ENCODE data around the gene ZNF367. TPM values are rescaled to one million over a fixed set of nuclear protein-coding genes. Genes with fewer than 3 reads are reported as not detected.
A peak's percentile ranks its signal among the peaks of the same experiment; 100 is the strongest.

Gene ZNF367
- total RNA-seq, 1 donor from 2014 or later = 18.0 TPM

- H3K4me3 ChIP-seq = no peak overlapping the region
- H3K27me3 ChIP-seq = no peaks in the 10 kb centered on the region
- no peak for DNase-seq (ENCODE audit: low spot score)
- H2AFZ ChIP-seq (replicated peaks) = peak overlapping the region; percentile 73
- Mint-ChIP-seq H3K27ac (no peak overlapping the region), H3K4me3 (no peak overlapping the region), H3K27me3 (ENCODE audit: insufficient read depth, low read depth) (peaks cover 4% of the 10 kb centered on the region), H3K4me1 (peaks cover 30% of the 10 kb centered on the region), H3K36me3 (no peaks in the 10 kb centered on the region), H3K9me3 (no peaks in the 10 kb centered on the region)
- H3K4me1 ChIP-seq = peaks cover 18% of the 10 kb centered on the region
- TF ChIP-seq CTCF (IDR thresholded peaks at IDR 0.05) (no peak), EZH2 (IDR thresholded peaks at IDR 0.05) (no peak), EZH2phosphoT487 (IDR thresholded peaks at IDR 0.05) (no peak)
- H3K9me3 ChIP-seq (ENCODE audit: low read depth) = no peaks in the 10 kb centered on the region
- H3K4me2 ChIP-seq = no peak overlapping the region
- no peaks in the 10 kb centered on the region for H4K20me1 ChIP-seq (ENCODE audit: low read depth)
- no peak overlapping the region for H3K27ac ChIP-seq
- H3K9ac ChIP-seq = no peak overlapping the region
- no peaks in the 10 kb centered on the region for H3K79me2 ChIP-seq (ENCODE audit: low read depth)
- no peaks in the 10 kb centered on the region for H3K36me3 ChIP-seq
- peaks cover 20% of the 10 kb centered on the region for H3F3A ChIP-seq (ENCODE audit: low read depth)
These were observed 5.8 kb upstream of the ZNF367 start for GRCh38 chr9:96423985-96424336.

GRCh38 chr9:96423322-96423984, 5.3 kb upstream of the ZNF367 start:
- H3K4me1 Mint-ChIP-seq = peaks cover 30% of the 10 kb centered on the region
- H2AFZ ChIP-seq (replicated peaks) = peak overlapping the region; percentile 73
- H3K4me1 ChIP-seq = peaks cover 18% of the 10 kb centered on the region
- H3K36me3 Mint-ChIP-seq = no peaks in the 10 kb centered on the region
- H3K79me2 ChIP-seq (ENCODE audit: low read depth) = no peaks in the 10 kb centered on the region
- H3K36me3 ChIP-seq = no peaks in the 10 kb centered on the region
- no peak overlapping the region for H3K9ac ChIP-seq
- no peak overlapping the region for H3K4me3 Mint-ChIP-seq
- no peak for TF ChIP-seq EZH2 (IDR thresholded peaks at IDR 0.05)
- no peak for TF ChIP-seq EZH2phosphoT487 (IDR thresholded peaks at IDR 0.05)
- TF ChIP-seq CTCF (IDR thresholded peaks at IDR 0.05) = no peak
- H3K4me3 ChIP-seq = no peak overlapping the region
- no peak for DNase-seq (ENCODE audit: low spot score)
- H3K27ac Mint-ChIP-seq = peak overlapping the region; percentile 34
- H3K27me3 Mint-ChIP-seq (ENCODE audit: insufficient read depth, low read depth) = peaks cover 4% of the 10 kb centered on the region
- H3K4me2 ChIP-seq = no peak overlapping the region
- H3F3A ChIP-seq (ENCODE audit: low read depth) = peaks cover 25% of the 10 kb centered on the region
- no peaks in the 10 kb centered on the region for H3K9me3 Mint-ChIP-seq
- H4K20me1 ChIP-seq (ENCODE audit: low read depth) = no peaks in the 10 kb centered on the region
- no peak overlapping the region for H3K27ac ChIP-seq
- no peaks in the 10 kb centered on the region for H3K27me3 ChIP-seq
- no peaks in the 10 kb centered on the region for H3K9me3 ChIP-seq (ENCODE audit: low read depth)

GRCh38 chr9:96420468-96421219, 2.5 kb upstream of the ZNF367 start:
- no peak overlapping the region for H3K9ac ChIP-seq
- H4K20me1 ChIP-seq (ENCODE audit: low read depth) = peaks cover 12% of the 10 kb centered on the region
- H3K36me3 ChIP-seq = no peaks in the 10 kb centered on the region
- H3K27ac ChIP-seq = no peak overlapping the region
- TF ChIP-seq EZH2phosphoT487 (IDR thresholded peaks at IDR 0.05) (no peak), CTCF (IDR thresholded peaks at IDR 0.05) (no peak)
- Mint-ChIP-seq H3K27me3 (ENCODE audit: insufficient read depth, low read depth) (peaks cover 6% of the 10 kb centered on the region), H3K4me3 (peak overlapping the region; percentile 93), H3K36me3 (no peaks in the 10 kb centered on the region), H3K9me3 (no peaks in the 10 kb centered on the region), H3K4me1 (peaks cover 38% of the 10 kb centered on the region), H3K27ac (peak overlapping the region; percentile 74)
- H3K4me3 ChIP-seq = no peak overlapping the region
- no peaks in the 10 kb centered on the region for H3K9me3 ChIP-seq (ENCODE audit: low read depth)
- DNase-seq (ENCODE audit: low spot score) = peak; percentile 46
- H3K4me1 ChIP-seq = peaks cover 25% of the 10 kb centered on the region
- peaks cover 40% of the 10 kb centered on the region for H3F3A ChIP-seq (ENCODE audit: low read depth)
- no peak overlapping the region for H2AFZ ChIP-seq (replicated peaks)
- H3K27me3 ChIP-seq = no peaks in the 10 kb centered on the region
- H3K79me2 ChIP-seq (ENCODE audit: low read depth) = peaks cover 15% of the 10 kb centered on the region
- H3K4me2 ChIP-seq = peak overlapping the region; percentile 3
